GM19043 (cell line): ENCODE measurements around the gene OTOGL.

Source experiments
- ATAC-seq: cut with Tn5 transposase; IDR thresholded peaks from one replicate; pipeline ENCODE4 v1.9.1; 2021; ENCODE audit warnings: low read depth; ENCODE audit not compliant: unreplicated experiment

Gene OTOGL

GRCh38 chr12:80176706-80177105 is 77.4 kb downstream of the OTOGL start:
- ATAC-seq, result no peak

GRCh38 chr12:80178846-80179245 is 79.5 kb downstream of the OTOGL start:
- peak; percentile 87 for ATAC-seq

GRCh38 chr12:80183939-80184338 is 84.6 kb downstream of the OTOGL start:
- ATAC-seq, result no peak

- no peak for ATAC-seq
Observed at GRCh38 chr12:80184926-80185325, 85.6 kb downstream of the OTOGL start.

GRCh38 chr12:80186727-80187217 is 87.4 kb downstream of the OTOGL start:
- ATAC-seq, result peak; percentile 58

GRCh38 chr12:80187660-80188090 is 88.3 kb downstream of the OTOGL start:
- no peak for ATAC-seq

- no peak for ATAC-seq
Observed at GRCh38 chr12:80188576-80188975, 89.2 kb downstream of the OTOGL start.

GRCh38 chr12:80189241-80189640 is 89.9 kb downstream of the OTOGL start:
- no peak for ATAC-seq

GRCh38 chr12:80190001-80190400 is 90.7 kb downstream of the OTOGL start:
- no peak for ATAC-seq

- no peak for ATAC-seq
Observed at GRCh38 chr12:80192087-80192486, 92.8 kb downstream of the OTOGL start.

GRCh38 chr12:80193865-80194264 is 94.5 kb downstream of the OTOGL start:
- ATAC-seq, result no peak

GRCh38 chr12:80195074-80195726 is 95.9 kb downstream of the OTOGL start:
- ATAC-seq, result peak; percentile 46

GRCh38 chr12:80195737-80196136 is 96.4 kb downstream of the OTOGL start:
- no peak for ATAC-seq

GRCh38 chr12:80196419-80196818 is 97.1 kb downstream of the OTOGL start:
- ATAC-seq, result no peak

- ATAC-seq, result no peak
Observed at GRCh38 chr12:80198782-80199337, 99.5 kb downstream of the OTOGL start.

- ATAC-seq, result no peak
Observed at GRCh38 chr12:80199931-80200330, 100.6 kb downstream of the OTOGL start.

- no peak for ATAC-seq
Observed at GRCh38 chr12:80200414-80200813, 101.1 kb downstream of the OTOGL start.

- no peak for ATAC-seq
Observed at GRCh38 chr12:80201908-80202307, 102.6 kb downstream of the OTOGL start.

GRCh38 chr12:80205960-80206359 is 106.6 kb downstream of the OTOGL start:
- ATAC-seq, result no peak

GRCh38 chr12:80208071-80208470 is 108.7 kb downstream of the OTOGL start:
- no peak for ATAC-seq

GRCh38 chr12:80211671-80212070 is 112.3 kb downstream of the OTOGL start:
- ATAC-seq, result no peak

GRCh38 chr12:80212938-80213645 is 113.8 kb downstream of the OTOGL start:
- no peak for ATAC-seq
